ENCODE data around the gene AP3B2. TPM values are rescaled to one million over a fixed set of nuclear protein-coding genes. Genes with fewer than 3 reads are reported as not detected.

AP3B2 gene
- total RNA-seq, 2 donors from 2014 or later = 0.51 TPM; not detected in 1

DNA sequence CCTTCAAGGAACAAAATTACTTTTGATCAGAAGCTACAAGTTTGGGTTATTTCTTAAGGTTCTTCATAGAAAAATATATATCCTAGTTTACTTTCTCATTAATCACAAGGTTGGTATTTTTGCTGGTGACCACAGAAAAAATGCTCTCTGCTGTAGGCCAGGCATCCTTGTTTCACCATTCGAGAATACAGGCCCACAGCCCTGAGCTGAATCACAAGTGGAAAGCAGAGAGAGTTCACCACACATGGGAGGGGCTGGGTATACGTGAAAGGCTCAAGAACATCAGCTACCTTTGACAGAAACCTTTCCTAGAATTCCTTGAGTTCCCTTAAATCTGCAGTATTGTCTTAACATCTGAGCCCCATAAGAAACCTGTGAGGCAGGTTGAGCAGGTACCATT, 85.7 kb downstream of the AP3B2 start:
- TF ChIP-seq CTCF (IDR thresholded peaks at IDR 0.05) = no peak
- Histone ChIP-seq H3K4me3 (no peak overlapping the region), H3K4me1 (no peaks in the 10 kb centered on the region), H3K27me3 (no peaks in the 10 kb centered on the region), H3K9me3 (no peaks in the 10 kb centered on the region), H3K36me3 (no peaks in the 10 kb centered on the region), H3K27ac (no peak overlapping the region)
- DNase-seq (ENCODE audit: low spot score) = no peak

DNA sequence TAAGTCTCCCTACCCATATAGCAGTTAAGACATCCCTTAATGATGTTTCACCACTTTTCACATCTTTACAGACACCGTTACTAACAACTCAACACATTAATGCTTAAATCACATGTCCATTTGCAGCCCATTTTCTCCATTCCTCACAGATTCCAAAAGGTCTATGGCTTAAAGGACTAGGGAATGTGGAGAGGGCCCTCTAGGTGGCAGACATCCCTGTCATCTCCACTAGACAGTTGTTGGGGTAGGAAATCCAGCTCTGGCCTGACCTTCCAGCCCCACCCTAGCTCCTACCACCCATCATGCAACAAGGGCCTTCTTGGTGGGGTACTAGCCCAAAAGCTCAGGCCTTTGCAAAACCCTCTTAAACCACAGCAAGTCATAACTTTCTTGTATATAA, 87.7 kb downstream of the AP3B2 start:
- H3K27me3 ChIP-seq = no peaks in the 10 kb centered on the region
- no peak for DNase-seq (ENCODE audit: low spot score)
- no peak for TF ChIP-seq CTCF (IDR thresholded peaks at IDR 0.05)
- H3K36me3 ChIP-seq = no peaks in the 10 kb centered on the region
- H3K9me3 ChIP-seq = no peaks in the 10 kb centered on the region
- H3K4me1 ChIP-seq = no peaks in the 10 kb centered on the region
- H3K4me3 ChIP-seq = no peak overlapping the region
- H3K27ac ChIP-seq = no peak overlapping the region

DNA sequence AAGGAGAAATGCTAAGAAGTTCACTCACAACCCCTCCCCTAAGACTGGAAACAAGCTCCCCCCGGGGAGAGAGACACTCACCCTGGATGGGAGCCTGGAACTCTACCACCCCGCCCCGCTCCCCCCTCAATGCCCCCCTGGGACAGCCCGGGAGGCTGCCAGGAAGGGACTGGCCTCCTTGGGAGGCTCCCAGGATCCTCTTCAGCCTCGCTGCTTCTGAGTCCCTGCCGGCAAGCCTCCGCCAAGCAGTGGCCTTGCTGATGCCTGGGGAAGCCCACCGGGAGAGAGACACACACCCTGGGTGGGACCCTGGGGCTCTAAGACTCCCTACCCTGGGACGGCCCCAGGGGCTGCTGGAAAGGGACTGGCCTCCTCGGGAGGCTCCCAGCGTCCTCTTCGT, 95.9 kb downstream of the AP3B2 start:
- no peaks in the 10 kb centered on the region for H3K4me1 ChIP-seq
- no peak overlapping the region for H3K27ac ChIP-seq
- H3K9me3 ChIP-seq = no peaks in the 10 kb centered on the region
- H3K27me3 ChIP-seq = no peaks in the 10 kb centered on the region
- H3K4me3 ChIP-seq = no peak overlapping the region
- H3K36me3 ChIP-seq = no peaks in the 10 kb centered on the region
- DNase-seq (ENCODE audit: low spot score) = no peak
- TF ChIP-seq CTCF (IDR thresholded peaks at IDR 0.05) = no peak

DNA sequence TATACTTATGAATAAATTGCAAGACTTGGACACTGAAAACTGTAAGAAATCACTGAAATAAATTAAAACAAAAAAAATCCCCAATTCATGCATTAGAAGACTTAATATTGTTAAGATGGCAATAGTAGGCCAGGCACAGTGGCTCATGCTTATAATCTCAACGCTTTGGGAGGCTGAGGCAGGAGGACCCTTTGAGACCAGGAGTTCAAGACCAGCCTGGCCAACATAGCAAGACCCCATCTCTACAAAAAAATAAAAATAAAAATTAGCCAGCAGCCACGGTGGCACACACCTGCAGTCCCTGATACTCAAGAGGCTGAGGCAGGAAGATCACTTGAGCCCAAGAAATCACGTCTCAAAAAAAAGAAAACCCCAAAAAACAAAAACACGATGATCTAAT, 98.3 kb downstream of the AP3B2 start:
- DNase-seq (ENCODE audit: low spot score) = no peak
- no peaks in the 10 kb centered on the region for H3K9me3 ChIP-seq
- H3K27me3 ChIP-seq = no peaks in the 10 kb centered on the region
- no peaks in the 10 kb centered on the region for H3K36me3 ChIP-seq
- H3K4me1 ChIP-seq = no peaks in the 10 kb centered on the region
- no peak overlapping the region for H3K27ac ChIP-seq
- no peak overlapping the region for H3K4me3 ChIP-seq
- no peak for TF ChIP-seq CTCF (IDR thresholded peaks at IDR 0.05)

Other genes starting within 250 kb of the AP3B2 start
- gene RPS17, start 169.4 kb downstream of the AP3B2 start, total RNA-seq = 1,000 to 10,000 TPM; 1,059 to 1,806 TPM
- gene CPEB1, start 62.5 kb downstream of the AP3B2 start, total RNA-seq = 1 to 10 TPM; 1.5 to 3.3 TPM
- gene FSD2, start 96.2 kb upstream of the AP3B2 start, total RNA-seq = 10 to 100 TPM in 1 of 2 donors, 1 to 10 TPM in 1; 9.0 to 58.8 TPM
- gene WHAMM, start 99.8 kb upstream of the AP3B2 start, total RNA-seq = 1 to 10 TPM; 5.2 to 6.7 TPM
- gene HOMER2, start 242.8 kb upstream of the AP3B2 start, total RNA-seq = 10 to 100 TPM; 18.3 to 24.8 TPM